Measurements from ENCODE around the gene IDE.

GRCh38 chr10:92410501-92410900 lies 163.4 kb downstream of the IDE start:
- TF ChIP-seq EZH2 (IDR thresholded peaks at IDR 0.05; ENCODE audit: borderline replicate concordance, low read length) (no peak), CTCF (conservative IDR thresholded peaks at IDR 0.05 in 1 of 2, IDR thresholded peaks at IDR 0.05 in 1 of 2; ENCODE audit: extremely low read depth in 1 of 2, insufficient read depth in 1 of 2, low read depth in 1 of 2, low read length in 2 of 2) (no peak)
